Astrocyte (in vitro differentiated cells and primary cell): ENCODE results near the gene VPS13D.

ENCODE experiments used
- CTCF ChIP-seq: IDR thresholded peaks from 2 replicates; pipeline ENCODE4 v1.5.1; 2011; ENCODE audit warnings: low read depth, mild to moderate bottlenecking, inconsistent platforms, low read length, moderate library complexity; ENCODE audit not compliant: insufficient read depth
- EZH2 ChIP-seq: IDR thresholded peaks from 2 replicates; pipeline ENCODE4 v1.6.1; 2012; ENCODE audit warnings: mild to moderate bottlenecking, low read length, inconsistent platforms; ENCODE audit not compliant: insufficient read depth

- TF ChIP-seq CTCF (no peak), EZH2 (no peak)
Measured at GRCh38 chr1:12348113-12348512, 118.3 kb downstream of the VPS13D start.
